HG02678 (cell line): ENCODE measurements around the gene KCNIP3.

Source experiments
- ATAC-seq: cut with Tn5 transposase; IDR thresholded peaks from one replicate; pipeline ENCODE4 v1.9.1; 2021; ENCODE audit warnings: mild to moderate bottlenecking, moderate library complexity; ENCODE audit not compliant: unreplicated experiment

Gene KCNIP3

GRCh38 chr2:95382686-95383634, 85.8 kb downstream of the KCNIP3 start:
- ATAC-seq: no peak

DNA sequence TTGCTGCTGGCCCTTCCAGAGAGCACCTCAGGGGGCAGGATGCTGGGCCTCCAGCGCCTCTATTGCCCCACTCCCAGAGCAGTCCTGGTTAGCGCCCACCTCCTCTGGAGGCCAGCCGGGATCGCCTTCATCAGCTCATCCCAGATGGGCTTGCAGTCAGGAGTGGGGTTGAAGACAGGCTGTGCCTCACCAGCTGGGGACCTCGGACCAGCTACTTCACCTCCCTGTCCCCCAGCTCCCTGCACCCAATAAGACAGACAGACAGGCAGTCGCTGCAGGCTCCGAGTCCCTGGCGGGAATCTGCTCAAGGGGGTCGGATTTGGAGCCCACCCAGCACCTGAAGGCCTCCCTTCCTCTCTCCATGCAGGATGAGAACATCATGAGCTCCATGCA, 86.5 kb downstream of the KCNIP3 start:
- ATAC-seq: no peak

GRCh38 chr2:95384854-95385569, 87.9 kb downstream of the KCNIP3 start:
- ATAC-seq: no peak

GRCh38 chr2:95385570-95385984, 88.4 kb downstream of the KCNIP3 start:
- no peak for ATAC-seq

- ATAC-seq: no peak
Observed at GRCh38 chr2:95386031-95386430, 88.9 kb downstream of the KCNIP3 start.

- no peak for ATAC-seq
Observed at GRCh38 chr2:95387358-95387757, 90.2 kb downstream of the KCNIP3 start.

DNA sequence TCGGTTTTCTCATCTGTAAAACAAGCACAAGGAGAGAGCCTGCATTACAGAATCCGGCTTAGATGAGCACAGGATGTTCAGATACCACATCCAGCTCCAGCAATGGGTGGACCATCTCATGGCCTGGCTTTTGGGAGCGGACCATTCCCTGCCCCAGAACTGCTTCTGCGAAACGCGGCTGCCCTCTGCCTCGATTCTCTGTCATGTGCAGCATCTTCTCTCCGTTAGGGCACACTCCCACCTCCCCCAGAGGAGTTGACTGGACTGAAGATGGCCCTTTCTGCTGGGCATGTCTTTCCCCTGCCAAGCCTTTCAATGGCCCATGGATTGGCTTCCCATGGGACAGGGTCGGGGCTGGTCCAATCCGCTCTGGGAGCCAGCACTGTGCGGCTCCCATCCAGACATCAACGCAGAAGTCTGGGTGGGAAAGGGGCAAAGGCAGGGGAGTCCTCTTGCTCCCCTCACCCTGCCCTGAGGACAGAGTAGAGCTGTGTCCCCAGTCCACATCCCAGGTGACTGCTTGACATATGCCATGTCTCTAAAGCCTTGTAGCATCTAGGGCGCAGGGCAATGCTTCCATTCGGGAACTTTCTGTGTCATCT, 91.0 kb downstream of the KCNIP3 start:
- no peak for ATAC-seq

DNA sequence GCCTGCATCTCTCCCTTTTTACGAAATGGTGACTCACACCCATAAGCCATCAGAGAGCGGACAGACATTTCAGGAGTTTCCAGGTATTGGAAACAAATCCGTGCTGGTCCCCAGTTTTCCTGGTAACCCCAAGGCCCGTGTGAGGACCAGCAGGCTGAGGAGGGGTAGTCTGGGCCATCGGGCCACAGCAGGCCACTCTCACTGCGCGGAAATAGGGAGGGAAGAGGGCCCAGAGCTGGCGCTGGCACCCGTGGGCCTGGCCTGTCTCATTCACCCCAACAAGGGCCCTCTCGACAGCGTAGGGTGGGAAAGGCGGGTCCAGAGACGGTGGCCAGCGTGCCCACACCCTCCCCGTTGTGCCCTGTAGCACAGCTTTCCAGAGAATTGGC, 91.7 kb downstream of the KCNIP3 start:
- no peak for ATAC-seq

DNA sequence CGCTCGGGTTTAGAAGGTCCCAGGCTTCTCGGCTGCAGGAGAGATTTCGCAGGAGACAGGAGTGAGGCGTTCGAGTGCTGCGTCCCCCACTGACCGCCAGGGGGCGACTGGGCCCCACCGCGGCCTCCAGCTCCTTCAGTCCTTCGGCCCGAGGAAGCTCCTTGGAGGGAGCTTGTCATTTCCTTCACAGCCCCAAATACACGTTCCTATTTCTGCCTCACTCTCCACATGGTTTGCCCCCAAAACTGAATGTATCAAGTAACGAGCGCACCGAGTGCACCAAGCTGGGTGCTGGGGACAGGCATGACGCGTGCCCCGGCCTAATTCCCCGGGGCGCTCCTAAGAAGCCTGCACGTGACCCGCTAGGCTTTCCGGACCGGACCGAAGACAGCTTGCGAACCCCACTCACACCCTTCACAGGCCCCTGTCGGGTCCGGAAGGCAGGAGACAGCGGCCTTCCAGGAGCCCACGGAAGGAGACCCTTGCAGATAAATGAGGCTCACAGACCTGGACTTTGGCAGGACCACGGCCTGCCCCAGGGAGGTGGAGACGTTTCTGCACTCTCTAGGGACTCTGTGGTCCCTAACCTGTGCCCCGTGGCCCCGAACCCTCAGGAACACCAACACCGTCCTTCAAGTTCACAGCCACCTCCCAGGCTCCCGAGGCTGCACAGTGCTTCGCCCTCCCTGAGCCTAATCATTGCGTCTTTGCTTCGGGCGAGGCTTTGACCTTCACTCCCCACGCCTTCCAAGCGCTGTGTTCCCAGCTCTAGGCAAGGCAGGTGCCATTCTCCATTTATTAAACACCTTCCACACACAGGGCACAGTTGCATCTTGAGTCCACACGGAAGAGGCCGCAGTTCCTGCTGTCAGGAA, 92.3 kb downstream of the KCNIP3 start:
- peak; percentile 73 for ATAC-seq

DNA sequence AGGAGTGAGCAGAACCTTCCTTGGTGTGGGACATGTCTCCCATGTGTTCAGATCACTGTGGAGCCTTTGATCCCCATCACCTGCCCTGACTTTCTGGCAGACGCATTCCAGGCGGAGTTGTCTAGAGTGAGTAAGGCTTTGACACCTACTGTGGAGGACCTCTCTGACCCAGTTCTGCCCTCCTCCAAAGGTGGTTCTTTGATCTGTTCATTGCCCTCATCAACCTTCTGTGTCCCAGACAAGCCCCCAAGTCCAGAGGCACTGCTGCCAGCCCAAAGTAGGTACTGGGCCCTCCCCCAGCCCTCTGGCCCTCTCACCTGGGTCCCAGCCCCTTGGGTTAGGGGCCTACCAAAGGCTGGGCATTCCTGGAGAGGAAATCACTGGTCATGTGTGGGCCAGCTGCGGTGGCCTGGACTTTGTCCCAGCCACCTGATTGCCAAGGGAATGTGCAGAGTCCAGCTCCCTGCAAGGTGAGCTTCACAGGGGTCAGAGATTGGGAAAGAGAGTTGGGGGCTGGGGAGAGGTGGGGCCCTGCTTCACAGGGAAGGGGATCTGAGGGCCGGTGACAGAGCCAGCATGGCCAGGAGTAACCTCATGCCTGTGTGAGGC, 93.2 kb downstream of the KCNIP3 start:
- ATAC-seq: no peak

- ATAC-seq: no peak
Observed at GRCh38 chr2:95390881-95391321, 93.8 kb downstream of the KCNIP3 start.

DNA sequence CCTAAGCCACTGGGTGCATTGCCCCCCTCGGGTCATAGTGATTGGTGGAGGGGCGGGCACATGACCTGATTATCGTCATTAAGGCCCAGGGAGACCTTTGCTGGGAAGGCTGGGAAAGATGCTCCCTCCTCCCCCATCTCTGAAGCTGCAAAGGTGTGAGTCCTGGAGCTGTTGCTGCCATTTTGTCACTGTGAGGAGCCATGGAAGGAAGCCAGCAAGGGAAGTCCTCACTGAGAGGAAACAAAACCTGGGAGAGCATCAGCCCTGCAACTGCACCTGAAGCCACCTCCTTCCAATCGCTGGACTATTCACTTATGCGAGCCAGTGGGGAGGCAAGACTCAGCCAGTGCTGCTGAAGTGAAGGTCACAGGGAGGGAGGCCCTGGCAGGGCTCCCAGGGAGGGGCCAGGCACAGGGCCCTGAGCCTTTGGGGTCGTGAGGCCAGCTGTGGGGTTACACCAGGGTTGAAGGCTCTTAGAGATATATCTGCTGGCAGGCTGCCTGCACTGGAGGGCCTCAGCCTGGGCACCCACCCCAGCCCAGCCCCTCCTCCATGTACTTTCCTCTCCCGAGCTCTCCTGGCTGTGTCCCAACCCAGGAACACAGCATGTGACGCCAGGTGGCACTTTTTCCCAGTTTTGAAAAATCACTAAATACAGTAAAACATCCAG, 94.6 kb downstream of the KCNIP3 start:
- no peak for ATAC-seq

- ATAC-seq: no peak
Observed at GRCh38 chr2:95392320-95392719, 95.2 kb downstream of the KCNIP3 start.

DNA sequence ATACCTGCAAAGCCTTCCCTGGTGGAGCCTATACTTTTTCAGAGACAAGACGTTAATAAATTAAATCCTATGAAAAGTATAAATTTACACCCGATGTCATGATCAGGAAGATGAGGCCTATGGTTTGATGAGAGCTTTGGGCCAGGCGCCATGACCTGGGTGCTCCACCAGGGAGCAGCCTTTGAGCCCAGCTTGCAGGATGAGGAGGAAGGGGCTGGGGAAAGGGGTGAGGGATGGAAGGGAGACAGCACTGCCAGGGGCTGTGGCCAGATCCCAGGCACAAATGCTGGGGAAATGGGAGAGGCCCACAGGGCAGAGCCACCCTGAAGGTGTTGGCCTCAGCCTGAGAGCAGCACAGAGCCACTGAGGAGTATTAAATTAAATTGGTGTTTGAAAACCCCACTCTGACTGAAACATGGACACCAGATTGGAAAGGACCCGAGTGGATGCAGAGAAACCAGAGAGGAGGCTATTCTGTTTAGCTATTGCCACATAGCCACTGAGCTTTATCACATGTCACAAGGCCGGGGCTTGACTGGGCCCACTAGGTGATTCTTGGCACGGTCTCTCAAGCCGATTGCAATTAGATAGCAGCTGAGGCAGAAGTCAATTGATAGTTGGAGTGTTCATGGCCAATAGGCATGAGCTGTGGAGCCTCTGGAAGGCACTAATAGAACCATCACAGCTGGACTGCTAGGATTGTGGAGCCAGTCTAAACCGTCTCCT, 95.7 kb downstream of the KCNIP3 start:
- ATAC-seq: no peak

- no peak for ATAC-seq
Observed at GRCh38 chr2:95393901-95394300, 96.8 kb downstream of the KCNIP3 start.

DNA sequence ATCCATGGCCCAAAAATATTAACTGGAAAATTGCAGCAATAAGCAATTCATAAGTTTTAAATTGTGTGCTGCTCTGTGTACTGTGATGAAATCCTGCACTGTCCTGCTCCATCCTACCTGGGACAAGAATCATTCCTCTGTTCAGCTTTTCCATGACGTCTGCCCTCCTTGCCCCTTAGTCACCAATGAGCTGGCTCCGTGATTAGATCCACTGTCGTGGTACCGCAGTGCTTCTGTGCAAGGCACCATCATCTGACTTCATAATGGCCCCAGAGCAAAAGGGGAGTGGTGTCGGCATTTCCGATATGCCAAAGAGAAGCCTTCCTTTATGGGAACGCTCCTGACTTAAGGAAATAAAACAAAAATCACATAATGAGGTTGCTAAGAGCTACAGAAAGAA, 101.9 kb downstream of the KCNIP3 start:
- no peak for ATAC-seq

GRCh38 chr2:95401480-95401879, 104.3 kb downstream of the KCNIP3 start:
- ATAC-seq: no peak

GRCh38 chr2:95402004-95402369, 104.8 kb downstream of the KCNIP3 start:
- ATAC-seq: peak; percentile 20
